Kidney epithelial cell (primary cell): ENCODE data around the gene TES. TPM values are rescaled to one million over a fixed set of nuclear protein-coding genes. Genes with fewer than 3 reads are reported as not detected.

ENCODE experiments used
- DNase-seq: peaks from one replicate; pipeline ENCODE4 v3.0.0-alpha.2; 2010; ENCODE audit warnings: low read depth
- H3K27me3 ChIP-seq: 2 replicates; pipeline ENCODE4 v1.6.0; 2011; ENCODE audit warnings: low read length; ENCODE audit not compliant: control insufficient read depth, insufficient read depth
- H3K36me3 ChIP-seq: 2 replicates; pipeline ENCODE4 v1.5.1; 2011; ENCODE audit warnings: low read length; ENCODE audit not compliant: control insufficient read depth, insufficient read depth
- H3K4me3 ChIP-seq: 2 replicates; pipeline ENCODE4 v1.5.1; 2011; ENCODE audit warnings: low read depth, mild to moderate bottlenecking, control low read depth, low read length
- total RNA-seq: library from RNA; depleted of rRNA; stranded (reverse); fragments of >200 nt; gene quantifications from 2 replicates; pipeline ENCODE4 v1.2.3, GENCODE V29; 2015
- TF ChIP-seq, protein P1 (sequence below): IDR thresholded peaks from 2 replicates; pipeline ENCODE4 v1.5.1; 2011; ENCODE audit warnings: mild to moderate bottlenecking, moderate library complexity, low read length, control low read depth, inconsistent platforms; ENCODE audit not compliant: insufficient read depth, poor library complexity, severe bottlenecking

Gene TES
- total RNA-seq, 1 donor from 2014 or later, result 282 TPM

DNA sequence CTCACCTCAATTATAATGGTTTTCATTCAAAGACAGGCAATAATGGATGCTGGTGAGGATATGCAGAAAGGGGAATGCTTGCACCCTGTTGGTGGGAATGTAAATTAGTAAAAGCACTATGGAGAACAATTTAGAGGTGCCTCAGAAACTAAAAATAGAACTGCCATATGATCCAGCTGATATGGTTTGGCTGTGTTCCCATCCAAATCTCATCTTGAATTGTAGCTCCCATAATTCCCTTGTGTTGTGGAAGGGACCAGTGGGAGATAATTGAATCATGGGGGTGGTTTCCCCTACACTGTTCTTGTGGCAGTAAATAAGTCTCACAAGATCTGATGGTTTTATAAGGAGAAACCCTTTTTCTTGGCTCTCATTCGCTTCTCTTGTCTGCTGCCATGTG lies 87.7 kb downstream of the TES start:
- H3K36me3 ChIP-seq, result no peaks in the 10 kb centered on the region
- TF ChIP-seq, protein P1, sequence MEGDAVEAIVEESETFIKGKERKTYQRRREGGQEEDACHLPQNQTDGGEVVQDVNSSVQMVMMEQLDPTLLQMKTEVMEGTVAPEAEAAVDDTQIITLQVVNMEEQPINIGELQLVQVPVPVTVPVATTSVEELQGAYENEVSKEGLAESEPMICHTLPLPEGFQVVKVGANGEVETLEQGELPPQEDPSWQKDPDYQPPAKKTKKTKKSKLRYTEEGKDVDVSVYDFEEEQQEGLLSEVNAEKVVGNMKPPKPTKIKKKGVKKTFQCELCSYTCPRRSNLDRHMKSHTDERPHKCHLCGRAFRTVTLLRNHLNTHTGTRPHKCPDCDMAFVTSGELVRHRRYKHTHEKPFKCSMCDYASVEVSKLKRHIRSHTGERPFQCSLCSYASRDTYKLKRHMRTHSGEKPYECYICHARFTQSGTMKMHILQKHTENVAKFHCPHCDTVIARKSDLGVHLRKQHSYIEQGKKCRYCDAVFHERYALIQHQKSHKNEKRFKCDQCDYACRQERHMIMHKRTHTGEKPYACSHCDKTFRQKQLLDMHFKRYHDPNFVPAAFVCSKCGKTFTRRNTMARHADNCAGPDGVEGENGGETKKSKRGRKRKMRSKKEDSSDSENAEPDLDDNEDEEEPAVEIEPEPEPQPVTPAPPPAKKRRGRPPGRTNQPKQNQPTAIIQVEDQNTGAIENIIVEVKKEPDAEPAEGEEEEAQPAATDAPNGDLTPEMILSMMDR, result no peak
- no peak for DNase-seq
- H3K4me3 ChIP-seq, result no peak overlapping the region
- H3K27me3 ChIP-seq, result no peaks in the 10 kb centered on the region

DNA sequence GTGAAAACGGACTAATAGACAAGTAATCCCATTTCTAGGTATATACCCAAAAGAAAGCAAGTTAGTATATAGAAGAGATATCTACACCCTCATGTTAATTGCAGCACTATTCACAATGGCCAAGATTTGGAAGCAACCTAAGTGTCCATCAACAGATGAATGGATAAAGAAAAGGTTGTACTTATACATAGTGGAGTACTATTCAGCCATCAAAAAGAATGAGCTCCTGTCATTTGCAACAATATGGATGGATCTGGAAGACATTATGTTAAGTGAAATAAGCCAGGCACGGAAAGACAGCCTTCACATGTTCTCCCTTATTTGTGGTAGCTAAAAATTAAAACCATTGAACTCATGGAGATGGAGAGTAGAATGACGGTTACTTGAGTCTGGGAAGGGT lies 88.2 kb downstream of the TES start:
- DNase-seq, result no peak
- H3K4me3 ChIP-seq, result no peak overlapping the region
- no peaks in the 10 kb centered on the region for H3K36me3 ChIP-seq
- H3K27me3 ChIP-seq, result no peaks in the 10 kb centered on the region
- TF ChIP-seq, protein P1, result no peak

DNA sequence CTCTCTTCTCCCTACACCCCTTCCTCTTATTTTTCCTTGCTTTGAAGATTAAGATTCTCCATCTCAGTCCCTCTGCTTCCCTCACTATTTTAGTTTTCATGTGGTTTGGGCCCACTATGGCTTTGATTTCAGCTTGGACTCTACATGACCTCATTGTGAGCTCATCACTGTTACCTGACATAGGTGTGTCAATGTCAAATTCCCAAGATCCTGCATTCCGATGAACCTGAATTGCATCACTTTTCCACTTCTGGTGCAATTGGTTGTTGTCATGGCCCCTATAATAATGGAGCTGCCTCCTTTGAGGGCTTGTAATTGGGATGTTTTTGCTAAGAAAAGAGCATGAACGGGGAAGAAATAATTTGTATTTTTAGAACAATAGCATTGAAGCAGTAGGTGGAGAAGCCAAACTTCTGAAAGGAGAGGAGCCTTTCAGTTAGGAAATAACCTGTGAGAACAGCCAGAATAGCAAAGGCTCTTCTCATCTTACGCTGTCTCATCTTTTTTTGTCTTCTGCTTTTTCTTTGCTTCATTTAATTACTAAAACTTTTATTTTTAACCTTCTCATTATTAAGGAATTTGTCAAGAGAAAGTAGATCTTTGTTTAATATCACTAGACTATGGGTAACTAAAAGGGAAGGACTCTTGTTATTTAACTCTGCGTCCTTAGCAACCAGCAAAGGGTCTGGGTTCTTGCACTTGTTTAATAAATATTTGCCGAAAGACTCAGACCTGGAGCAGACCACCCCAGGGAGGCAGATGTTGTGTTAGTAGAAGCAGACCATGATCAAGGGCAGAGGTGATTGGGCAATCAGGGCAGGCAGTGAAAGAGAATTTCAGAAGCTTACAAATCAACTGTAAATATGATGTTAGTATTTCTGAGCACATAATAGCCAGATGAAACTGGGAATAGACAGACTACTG lies 95.4 kb downstream of the TES start:
- no peak overlapping the region for H3K4me3 ChIP-seq
- H3K36me3 ChIP-seq, result no peaks in the 10 kb centered on the region
- TF ChIP-seq, protein P1, result no peak
- DNase-seq, result peak; percentile 61
- no peaks in the 10 kb centered on the region for H3K27me3 ChIP-seq

DNA sequence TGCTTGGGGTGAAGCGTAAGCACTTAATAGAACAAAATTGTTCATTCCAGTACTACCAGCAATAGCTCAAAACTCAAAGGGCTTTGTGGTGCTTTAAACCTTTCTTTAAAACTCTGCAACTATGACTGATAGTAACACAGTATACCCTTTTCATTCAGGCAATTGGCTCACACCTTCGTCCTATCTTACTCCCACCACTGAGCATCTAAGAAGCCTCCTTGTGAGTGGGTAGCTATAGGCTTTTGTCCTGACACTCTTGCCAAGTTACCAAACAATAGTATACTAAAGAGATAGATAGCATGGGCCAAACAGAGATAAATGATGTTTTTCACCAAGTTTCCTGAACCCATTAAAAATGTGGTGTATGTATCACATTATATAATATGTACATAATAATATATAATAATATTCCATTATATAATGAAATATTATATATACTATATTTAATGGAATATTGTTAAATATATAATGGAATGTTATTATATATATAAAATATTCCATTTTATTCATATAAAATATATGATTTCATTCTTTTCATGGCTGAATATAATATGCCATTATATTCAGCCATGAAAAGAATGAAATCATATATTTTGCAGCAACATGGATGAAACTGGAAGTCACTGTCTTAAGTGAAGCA lies 96.2 kb downstream of the TES start:
- TF ChIP-seq, protein P1, result no peak
- Histone ChIP-seq H3K27me3 (no peaks in the 10 kb centered on the region), H3K4me3 (no peak overlapping the region), H3K36me3 (no peaks in the 10 kb centered on the region)
- no peak for DNase-seq

DNA sequence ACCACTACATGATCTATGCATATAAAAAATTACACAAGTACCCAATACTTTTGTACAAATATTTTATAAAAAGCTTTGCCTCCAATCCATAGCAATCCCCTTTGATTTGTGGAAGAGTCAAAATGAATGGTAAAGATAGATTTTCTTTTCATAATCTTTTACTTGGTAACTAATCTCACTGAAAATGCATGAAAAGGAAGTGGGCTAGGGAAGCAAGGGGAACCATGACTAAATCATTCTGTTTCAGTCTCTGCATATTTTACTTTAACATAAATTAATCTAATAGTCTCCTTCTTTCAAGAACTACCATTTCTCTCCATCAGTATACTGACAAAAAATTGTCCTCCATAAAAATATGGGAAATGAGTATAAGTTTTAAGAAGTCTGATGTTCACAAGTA lies 96.9 kb downstream of the TES start:
- DNase-seq, result no peak
- TF ChIP-seq, protein P1, result no peak
- H3K36me3 ChIP-seq, result no peaks in the 10 kb centered on the region
- H3K4me3 ChIP-seq, result no peak overlapping the region
- no peaks in the 10 kb centered on the region for H3K27me3 ChIP-seq

Other genes with a start within 250 kb of the TES start
- 0.04 TPM in 1 of 2 replicates, not detected in the other for gene TFEC, start 179.8 kb upstream of the TES start, total RNA-seq